ENCODE measurements around the gene CXCL3. TPM values are rescaled to one million over a fixed set of nuclear protein-coding genes. Genes with fewer than 3 reads are reported as not detected.

The CXCL3 gene
- total and polyA plus RNA-seq, 9 of the 15 experiments (the other 6 are each of a cell fraction or from before 2014, with no cell fraction given), result 2.3 to 8.9 (median 6.1) TPM

DNA sequence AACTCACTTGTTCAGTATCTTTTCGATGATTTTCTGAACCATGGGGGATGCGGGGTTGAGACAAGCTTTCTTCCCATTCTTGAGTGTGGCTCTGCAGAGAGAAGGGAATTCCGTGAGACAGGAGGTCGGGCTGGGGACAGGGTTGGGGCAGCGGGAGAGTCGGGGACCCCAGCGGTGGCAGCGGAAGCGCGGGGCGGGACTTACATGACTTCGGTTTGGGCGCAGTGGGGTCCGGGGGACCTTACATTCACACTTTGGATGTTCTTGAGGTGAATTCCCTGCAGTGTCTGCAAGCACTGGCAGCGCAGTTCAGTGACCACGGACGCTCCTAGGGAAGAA lies 434 bp downstream of the CXCL3 start (continued):
- TF ChIP-seq NR2C2 (CRISPR knock-in tag; IDR thresholded peaks at IDR 0.05), result no peak
- no peak for TF ChIP-seq NR2C2 (tag; IDR thresholded peaks at IDR 0.05)
- TF ChIP-seq PCBP1 (IDR thresholded peaks at IDR 0.05; ENCODE audit: low read depth, low read length, poor library complexity, severe bottlenecking), result no peak
- TF ChIP-seq MCM3 (IDR thresholded peaks at IDR 0.05), result no peak
- no peak for TF ChIP-seq ZSCAN32 (CRISPR knock-in tag; IDR thresholded peaks at IDR 0.05)
- no peak for TF ChIP-seq ZNF134 (CRISPR knock-in tag; conservative IDR thresholded peaks at IDR 0.05)
- TF ChIP-seq PTRF (tag; IDR thresholded peaks at IDR 0.05), result no peak
- TF ChIP-seq GABPB2 (CRISPR knock-in tag; conservative IDR thresholded peaks at IDR 0.05), result no peak
- TF ChIP-seq HNRNPL (IDR thresholded peaks at IDR 0.05; ENCODE audit: low read depth, low read length), result no peak
- no peak for TF ChIP-seq GMEB1 (CRISPR knock-in tag; IDR thresholded peaks at IDR 0.05)
- no peak for TF ChIP-seq ZNF395 (CRISPR knock-in tag; IDR thresholded peaks at IDR 0.05)
- TF ChIP-seq RBFOX2 (IDR thresholded peaks at IDR 0.05; ENCODE audit: low read depth, low read length), result no peak
- no peak for TF ChIP-seq MNT (conservative IDR thresholded peaks at IDR 0.05)
- TF ChIP-seq THAP12 (CRISPR knock-in tag; IDR thresholded peaks at IDR 0.05), result no peak
- TF ChIP-seq NEUROD1 (IDR thresholded peaks at IDR 0.05; ENCODE audit: borderline replicate concordance, low read depth, low read length, partially characterized antibody), result peak; percentile 21
- TF ChIP-seq, protein P1, sequence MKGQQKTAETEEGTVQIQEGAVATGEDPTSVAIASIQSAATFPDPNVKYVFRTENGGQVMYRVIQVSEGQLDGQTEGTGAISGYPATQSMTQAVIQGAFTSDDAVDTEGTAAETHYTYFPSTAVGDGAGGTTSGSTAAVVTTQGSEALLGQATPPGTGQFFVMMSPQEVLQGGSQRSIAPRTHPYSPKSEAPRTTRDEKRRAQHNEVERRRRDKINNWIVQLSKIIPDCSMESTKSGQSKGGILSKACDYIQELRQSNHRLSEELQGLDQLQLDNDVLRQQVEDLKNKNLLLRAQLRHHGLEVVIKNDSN (CRISPR knock-in tag; IDR thresholded peaks at IDR 0.05), result no peak
- TF ChIP-seq ZNF253 (CRISPR knock-in tag; conservative IDR thresholded peaks at IDR 0.05), result no peak
- peak; percentile 48; the same call in 1 of the 2 replicates for TF ChIP-seq BRD4 (IDR thresholded peaks at IDR 0.05)
- TF ChIP-seq, protein P2, sequence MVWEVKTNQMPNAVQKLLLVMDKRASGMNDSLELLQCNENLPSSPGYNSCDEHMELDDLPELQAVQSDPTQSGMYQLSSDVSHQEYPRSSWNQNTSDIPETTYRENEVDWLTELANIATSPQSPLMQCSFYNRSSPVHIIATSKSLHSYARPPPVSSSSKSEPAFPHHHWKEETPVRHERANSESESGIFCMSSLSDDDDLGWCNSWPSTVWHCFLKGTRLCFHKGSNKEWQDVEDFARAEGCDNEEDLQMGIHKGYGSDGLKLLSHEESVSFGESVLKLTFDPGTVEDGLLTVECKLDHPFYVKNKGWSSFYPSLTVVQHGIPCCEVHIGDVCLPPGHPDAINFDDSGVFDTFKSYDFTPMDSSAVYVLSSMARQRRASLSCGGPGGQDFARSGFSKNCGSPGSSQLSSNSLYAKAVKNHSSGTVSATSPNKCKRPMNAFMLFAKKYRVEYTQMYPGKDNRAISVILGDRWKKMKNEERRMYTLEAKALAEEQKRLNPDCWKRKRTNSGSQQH (CRISPR knock-in tag; IDR thresholded peaks at IDR 0.05), result no peak
- TF ChIP-seq RCOR1 (IDR thresholded peaks at IDR 0.05; ENCODE audit: borderline replicate concordance in 1 of 2, low read depth in 2 of 2, low read length in 2 of 2), result no peak

Data from K562 (cell line).